PC-3 (cell line): ENCODE measurements around the gene TSPAN4.

Experiments used
- EZH2 ChIP-seq: fragments of 300-600 bp; sonication (generic); IDR thresholded peaks from one replicate; pipeline ENCODE4 v1.6.1; 2017; ENCODE audit warnings: antibody characterized with exemption, mild to moderate bottlenecking, low read length; ENCODE audit not compliant: unreplicated experiment
- TF ChIP-seq, protein P1 (sequence below): fragments of 300-600 bp; sonication (generic); conservative IDR thresholded peaks from 2 replicates; pipeline ENCODE4 v1.5.1; 2017; ENCODE audit warnings: antibody characterized with exemption, low read depth, mild to moderate bottlenecking, low read length

DNA sequence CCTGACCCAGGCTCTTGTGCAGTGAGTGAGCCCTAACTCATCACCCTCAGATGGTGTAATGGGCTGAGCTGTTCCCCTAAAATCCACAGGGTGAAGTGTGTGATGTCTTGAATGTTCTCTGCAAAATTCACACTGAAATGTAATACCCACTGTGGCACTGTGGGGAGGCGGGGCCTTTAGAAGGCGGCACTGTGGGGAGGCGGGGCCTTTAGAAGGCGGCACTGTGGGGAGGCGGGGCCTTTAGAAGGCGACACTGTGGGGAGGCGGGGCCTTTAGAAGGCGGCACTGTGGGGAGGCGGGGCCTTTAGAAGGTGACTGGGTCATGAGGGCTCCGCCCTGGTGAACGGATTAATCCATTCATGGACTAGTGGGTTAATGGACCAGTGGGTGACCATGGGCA lies 34.9 kb downstream of the TSPAN4 start:
- TF ChIP-seq, protein P1, sequence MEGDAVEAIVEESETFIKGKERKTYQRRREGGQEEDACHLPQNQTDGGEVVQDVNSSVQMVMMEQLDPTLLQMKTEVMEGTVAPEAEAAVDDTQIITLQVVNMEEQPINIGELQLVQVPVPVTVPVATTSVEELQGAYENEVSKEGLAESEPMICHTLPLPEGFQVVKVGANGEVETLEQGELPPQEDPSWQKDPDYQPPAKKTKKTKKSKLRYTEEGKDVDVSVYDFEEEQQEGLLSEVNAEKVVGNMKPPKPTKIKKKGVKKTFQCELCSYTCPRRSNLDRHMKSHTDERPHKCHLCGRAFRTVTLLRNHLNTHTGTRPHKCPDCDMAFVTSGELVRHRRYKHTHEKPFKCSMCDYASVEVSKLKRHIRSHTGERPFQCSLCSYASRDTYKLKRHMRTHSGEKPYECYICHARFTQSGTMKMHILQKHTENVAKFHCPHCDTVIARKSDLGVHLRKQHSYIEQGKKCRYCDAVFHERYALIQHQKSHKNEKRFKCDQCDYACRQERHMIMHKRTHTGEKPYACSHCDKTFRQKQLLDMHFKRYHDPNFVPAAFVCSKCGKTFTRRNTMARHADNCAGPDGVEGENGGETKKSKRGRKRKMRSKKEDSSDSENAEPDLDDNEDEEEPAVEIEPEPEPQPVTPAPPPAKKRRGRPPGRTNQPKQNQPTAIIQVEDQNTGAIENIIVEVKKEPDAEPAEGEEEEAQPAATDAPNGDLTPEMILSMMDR, result no peak
- TF ChIP-seq EZH2, result no peak
